Stimulated activated CD4-positive, alpha-beta T cell treated with anti-CD3 and anti-CD28 coated beads, Interleukin-15, amount 100 ng/mL, for 48 hours (primary cell): ENCODE data around the gene NT5C1B.

Experiments
- DNase-seq, 2 donors: peaks; one replicate each; pipeline ENCODE4 v3.0.0-alpha.2; 2020; ENCODE audit warnings: low read depth in 2 of 2

The NT5C1B gene

DNA sequence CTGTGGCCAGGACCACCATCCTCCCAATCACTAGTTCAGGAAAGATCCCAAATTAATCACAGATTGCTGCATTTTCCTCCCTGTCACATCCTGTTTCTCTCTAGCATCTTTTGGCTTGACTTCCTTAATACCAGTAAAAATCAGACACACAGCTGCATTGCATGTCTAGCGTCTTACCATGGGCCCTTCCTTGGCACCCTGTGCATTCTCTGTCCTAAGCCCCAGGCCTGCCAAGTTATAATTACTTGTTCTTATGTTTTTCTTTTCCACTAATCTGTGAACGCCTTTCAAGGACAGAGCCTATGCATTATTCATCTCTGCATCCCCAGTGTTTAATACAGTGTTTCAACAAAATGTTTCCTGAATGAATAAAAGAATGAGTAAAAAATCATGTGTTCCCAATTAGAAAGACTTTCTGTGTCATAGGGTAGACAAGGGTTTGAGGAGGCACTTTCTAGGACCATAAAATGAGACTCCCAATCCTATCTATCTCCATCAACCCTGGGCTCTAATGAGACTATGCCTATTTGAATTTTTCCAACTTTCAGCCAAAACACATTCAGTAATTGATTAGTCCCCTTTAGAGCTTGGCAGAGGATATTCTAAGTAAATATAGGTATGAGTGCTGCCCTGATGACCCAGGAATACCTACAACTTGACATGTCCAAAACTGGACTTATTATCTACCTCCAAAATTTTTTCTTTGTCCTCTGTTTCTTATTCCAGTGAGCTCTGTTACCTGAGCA lies 10.3 kb upstream of the NT5C1B start:
- DNase-seq = no peak

DNA sequence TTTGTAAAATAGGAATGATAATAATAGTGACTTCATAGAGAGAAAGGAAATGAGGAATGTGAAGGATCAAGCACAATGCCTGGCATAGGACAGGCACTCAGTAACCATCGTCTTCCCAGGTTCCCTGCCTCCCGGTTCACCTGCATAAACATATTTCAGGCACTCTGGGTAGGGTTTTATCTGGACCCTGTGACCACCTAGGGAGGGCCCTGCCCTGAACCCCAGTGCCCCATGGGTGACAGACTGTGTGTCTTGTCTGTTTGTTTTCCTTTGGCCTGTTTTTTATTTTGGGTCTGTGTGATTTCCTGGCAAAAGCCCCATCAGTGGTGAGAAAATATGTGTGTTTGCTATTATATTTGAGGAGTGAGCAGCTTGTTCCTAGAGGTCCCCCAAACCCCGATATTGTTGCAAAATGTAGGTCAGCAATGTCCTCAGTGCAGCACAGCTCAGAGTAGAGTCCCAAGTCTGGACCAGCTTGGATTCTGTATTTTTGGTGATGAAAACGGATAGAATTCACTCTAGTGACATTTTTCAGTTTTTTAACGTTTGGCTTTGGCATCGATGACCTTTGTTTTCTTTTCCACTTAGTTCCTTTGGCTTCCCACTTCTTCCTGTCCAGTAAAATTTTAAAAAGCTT lies 9.6 kb upstream of the NT5C1B start:
- no peak for DNase-seq

DNA sequence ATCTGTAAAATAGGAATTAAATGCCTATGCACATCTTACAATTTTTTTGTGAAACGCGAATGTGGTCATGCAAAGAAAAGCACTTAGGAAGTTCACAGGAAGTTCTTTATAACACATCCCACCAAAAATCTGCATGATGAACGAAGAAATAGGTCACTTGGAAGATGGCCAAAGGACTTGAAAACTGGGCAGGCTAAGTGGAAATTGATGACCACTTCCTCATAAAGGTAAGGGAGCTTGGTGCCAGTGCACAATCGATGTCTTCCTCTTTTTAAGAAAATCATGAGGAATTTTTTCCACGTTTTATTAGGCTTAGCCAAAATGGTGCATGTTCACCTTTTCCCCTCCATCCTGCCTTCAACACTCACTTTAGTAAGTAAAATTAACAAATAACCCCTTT lies 8.2 kb upstream of the NT5C1B start:
- no peak for DNase-seq

DNA sequence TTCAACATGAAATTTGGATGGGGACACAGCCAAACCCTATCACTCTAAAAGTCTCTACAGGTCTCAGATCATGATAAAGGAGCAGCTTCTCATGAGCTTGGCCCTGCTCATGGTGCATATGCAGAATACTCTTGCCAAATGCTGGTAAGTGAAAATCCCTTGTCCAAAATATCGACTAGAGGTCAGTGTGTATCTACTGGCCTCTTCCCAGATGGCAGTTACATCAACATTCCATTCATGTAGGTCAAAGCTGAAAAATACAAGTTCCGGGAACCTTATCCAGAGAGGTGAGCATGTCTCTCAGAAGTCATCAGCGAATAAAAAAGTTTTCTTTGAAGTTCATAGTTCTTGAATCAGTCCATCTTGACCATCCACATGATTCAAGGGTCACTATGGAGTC lies 7.6 kb upstream of the NT5C1B start:
- no peak for DNase-seq

DNA sequence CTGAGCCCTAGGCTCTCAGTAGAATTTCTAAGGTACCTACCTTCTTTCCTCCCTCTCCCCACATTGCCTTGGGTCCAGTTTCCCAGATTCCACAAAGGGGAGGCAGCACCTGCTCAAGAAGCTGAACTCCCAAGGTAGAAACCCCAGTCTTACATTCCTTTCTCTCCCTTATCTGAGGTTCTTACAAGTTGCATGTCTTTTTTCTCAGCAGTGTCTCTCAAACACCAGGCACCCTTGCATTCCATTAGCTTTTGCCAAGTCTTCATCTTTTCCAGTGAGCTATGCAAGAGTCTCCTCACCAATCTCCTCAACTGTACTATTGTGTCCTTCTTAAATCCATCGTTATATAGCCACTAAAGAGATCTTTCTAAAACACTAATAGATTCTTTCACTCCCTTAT lies 4.1 kb upstream of the NT5C1B start:
- no peak for DNase-seq

DNA sequence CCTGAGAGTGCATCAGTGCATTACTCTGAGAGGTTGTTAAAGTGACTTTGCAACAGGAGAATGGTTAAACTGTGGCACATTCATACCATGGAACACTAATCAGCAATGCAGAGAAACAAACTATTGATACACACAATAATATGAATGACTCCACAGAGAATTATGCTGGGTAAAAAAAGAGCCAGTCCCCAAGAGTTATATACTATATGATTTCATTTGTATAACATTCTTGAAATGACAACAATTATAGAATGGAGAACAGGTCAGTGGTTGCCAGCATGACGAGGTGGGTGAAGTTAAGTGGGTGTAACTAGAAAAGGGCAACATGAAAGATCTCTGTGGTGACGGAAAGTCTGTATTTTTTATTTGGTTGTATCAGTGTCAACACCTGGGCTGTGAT lies 3.0 kb upstream of the NT5C1B start:
- no peak for DNase-seq

DNA sequence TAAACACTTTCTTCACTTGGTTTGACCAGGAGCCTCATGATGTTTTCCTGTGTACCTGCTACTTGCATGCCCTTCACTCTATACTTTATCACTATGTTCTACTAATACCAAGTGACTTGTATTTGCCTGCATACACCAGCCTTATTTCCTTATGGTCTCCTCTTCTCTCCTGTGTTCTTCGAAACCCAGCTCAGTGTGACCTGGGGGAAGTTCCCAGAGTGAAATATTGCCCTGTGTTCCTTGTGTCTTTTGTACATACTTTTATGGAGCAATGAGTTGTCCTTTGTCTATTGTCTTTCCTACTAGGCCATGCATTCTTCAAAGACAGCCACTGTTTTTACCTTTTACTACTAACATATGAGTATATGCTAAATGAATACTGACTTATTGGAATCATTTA lies 567 bp downstream of the NT5C1B start:
- DNase-seq = no peak

DNA sequence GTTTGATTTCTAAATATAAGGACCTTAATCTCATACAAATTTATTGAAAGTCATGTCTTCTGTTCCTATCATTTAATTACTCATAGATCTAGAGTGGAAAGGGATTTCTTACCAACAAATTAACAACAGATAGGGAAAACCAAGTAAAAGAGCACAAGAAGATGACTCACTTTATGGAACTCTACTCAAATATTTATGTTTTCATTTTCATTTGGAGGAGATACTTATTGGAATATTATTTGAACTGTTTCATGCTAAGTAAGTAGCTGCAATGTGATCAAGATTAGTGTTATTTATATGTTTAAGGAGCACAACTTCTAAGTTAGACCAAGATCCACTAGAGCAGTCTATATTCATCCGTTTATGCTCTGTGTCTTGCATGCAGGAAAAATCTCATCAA lies 1.3 kb downstream of the NT5C1B start:
- DNase-seq = no peak

DNA sequence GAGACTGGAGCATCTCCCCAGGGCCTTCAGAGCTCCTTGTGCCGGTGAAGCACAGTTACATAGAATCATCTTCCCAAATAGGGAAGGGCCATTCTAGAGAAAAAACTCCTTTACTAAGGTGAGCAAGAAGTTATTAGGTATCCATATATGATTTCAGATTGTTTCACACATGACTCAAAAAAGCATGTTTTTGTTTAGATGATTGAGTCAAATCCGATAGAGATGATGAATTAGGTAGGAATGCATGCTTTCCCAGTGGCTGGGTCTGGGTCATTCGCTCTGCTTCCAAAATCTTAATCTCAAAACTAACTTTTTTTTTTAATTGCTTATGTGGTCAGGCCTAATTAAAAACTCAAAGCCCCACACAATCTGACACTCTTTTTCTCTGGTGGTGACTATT lies 3.8 kb downstream of the NT5C1B start:
- DNase-seq = no peak

DNA sequence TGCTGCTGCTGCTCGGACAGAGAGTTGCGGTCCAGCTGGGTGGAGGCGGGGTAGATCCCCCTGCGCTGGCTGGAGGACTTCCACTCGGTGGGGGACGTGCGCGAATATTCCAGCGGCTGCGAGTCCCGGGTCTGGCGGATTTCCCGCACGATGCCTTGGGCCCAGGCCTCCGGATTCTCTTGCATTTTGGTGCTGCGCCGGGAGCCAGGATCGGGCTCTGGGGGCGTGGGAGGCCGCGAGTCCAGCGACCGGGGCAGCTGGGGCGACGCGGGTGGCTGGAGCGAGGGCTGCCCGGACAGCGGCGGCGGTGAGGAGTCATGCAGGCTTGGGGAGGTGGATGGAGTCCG lies 4.8 kb downstream of the NT5C1B start:
- no peak for DNase-seq

DNA sequence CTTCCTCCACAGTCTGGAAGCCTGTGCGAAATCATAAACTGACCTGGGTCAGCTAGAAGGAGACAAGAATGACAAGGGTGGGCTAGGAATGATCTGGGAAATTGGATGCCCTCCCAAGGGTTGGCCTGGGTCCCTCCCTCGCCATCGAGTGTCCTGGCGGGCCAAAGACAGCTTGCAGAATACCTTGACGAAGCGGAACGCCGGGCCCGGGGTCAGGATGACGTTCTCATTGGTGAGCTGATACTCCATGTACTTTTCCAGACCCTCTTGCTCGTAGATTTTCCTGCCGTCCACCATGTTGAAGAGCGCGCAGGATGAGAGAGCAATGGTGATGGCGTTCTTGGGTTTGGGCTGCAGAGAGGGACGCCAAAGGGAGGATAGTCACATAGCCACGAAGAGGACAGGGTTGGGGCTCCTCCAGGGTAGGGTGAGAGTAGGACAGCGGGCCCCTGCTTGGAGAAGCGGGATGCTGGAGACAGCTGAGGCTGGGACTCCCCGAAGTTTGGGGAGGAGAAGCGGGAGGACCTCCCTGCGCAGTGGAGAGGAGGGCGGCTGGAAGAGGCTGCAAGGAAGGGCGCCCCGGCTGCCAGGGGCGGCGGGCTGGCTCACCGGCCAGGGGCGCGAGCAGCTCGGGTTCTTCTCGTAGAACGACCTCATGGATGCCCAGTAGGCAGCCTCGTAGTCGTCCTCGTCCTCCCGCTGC lies 5.3 kb downstream of the NT5C1B start:
- no peak for DNase-seq

DNA sequence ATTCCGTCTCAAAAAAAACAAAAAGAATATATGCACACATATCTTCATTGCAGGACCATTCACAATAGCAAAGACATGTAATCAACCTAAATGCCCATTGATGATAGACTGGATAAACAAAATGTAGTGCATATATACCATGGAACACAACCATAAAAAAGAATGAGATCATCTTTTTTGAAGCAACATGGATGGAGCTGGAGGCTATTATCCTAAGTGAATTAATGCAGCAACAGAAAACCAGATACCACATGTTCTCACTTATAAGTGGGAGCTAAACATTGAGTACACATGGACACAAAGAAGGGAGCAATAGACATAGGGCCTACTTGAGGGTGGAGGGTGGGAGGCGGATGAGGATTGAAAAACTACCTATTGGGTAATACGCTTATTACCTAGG lies 8.8 kb downstream of the NT5C1B start:
- DNase-seq = no peak

DNA sequence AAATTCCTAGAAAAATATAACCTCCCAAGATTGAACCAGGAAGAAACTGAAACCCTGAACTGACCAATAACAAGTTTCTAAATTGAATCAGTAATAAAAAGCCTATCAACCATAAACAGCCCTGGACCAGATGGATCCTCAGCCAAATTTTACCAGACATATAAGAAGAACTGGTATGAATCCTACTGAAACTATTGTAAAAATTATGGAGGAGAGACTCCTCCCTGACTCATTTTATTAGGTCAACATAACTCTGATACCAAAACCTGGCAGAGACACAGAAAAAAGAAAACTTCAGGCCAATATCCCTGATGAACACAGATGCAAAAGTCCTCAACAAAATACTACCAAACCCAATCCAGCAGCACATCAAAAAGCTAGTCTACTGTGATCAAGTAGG lies 11.3 kb downstream of the NT5C1B start:
- no peak for DNase-seq

DNA sequence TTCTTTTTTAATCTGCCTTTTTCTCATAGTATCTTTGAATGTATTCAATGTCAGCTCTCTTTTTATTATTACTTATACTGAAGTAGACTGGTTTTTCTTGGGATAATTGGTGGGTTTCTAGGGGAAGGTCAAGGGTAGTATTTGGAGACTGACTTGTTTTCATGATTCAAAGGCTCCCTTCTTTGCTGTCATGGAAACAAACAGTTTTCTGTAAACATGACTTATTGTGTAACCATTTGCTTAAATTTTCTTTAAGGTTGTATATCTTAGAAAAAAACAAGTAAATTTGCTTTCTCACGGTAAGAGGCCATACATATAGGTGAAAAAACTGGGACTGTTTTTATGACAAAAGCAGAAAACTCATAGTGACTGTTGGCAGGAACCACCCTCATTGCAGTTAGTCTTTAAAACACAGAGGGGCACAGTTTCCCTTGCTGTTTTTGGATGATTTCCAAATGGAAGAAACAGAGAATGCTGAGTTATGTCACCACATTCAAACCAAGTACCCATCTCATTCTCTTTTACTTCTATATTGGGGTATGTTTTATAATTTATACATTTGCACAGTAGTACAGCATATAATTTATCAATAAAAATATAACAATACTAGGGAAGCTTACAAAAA lies 23.1 kb downstream of the NT5C1B start:
- DNase-seq = no peak

DNA sequence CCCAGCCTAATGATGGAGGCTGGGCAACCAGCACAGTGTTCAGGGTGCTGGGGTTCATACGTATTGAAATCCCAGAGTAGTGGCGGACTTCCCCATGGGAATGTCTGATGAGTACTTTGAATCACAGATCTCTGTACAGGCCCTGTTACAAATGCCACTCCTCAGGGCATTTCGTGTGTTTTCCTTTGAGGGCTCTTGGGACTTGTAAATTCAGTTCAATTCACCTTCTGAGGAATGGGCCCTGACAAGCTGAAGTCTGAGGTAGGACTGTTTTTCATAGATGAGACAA lies 28.6 kb downstream of the NT5C1B start:
- DNase-seq = no peak

DNA sequence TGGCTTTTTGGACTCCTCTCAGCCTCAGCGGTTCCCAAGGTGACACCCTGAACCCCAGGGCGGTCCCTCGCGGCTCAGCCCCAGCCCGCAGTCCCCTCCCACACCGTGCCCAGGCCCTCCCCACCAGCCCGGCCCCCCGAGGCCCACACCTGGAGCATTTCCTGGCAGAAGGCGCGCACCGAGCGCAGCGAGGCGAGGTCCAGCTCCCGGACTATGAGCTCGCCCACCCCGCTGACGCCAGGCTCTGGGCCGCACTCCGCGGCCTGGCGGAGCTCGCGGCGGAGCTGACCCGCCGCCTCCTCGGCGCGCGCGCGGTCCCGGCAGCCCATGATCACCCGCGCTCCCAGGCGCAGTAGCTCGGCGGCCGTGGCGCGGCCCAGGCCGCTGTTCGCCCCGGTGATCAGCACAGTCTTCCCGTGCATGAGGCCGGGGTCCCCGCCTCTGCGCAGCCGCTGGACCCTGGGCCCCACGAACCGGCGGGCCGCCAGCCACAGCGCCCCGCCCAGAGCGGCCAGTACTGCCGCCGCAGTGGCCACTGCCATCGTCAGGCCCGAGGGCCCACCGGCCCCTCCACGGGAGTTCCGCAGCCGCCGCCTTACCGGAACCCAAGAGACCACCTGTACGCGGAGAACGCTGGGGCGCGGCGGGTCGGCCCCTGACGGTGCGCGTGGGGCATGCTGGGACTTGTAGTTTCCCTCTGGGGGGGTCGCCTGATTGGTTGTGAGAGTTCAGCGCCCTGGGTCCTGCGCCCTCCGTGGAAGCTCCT lies 29.2 kb downstream of the NT5C1B start, which contains the start of gene RDH14:
Gene RDH14 (minus strand): TSS at position 623 of the 766 bp plus-strand sequence. CDS start 81 bp downstream, at position 542.
- peak; percentile 79 to 86 for DNase-seq

DNA sequence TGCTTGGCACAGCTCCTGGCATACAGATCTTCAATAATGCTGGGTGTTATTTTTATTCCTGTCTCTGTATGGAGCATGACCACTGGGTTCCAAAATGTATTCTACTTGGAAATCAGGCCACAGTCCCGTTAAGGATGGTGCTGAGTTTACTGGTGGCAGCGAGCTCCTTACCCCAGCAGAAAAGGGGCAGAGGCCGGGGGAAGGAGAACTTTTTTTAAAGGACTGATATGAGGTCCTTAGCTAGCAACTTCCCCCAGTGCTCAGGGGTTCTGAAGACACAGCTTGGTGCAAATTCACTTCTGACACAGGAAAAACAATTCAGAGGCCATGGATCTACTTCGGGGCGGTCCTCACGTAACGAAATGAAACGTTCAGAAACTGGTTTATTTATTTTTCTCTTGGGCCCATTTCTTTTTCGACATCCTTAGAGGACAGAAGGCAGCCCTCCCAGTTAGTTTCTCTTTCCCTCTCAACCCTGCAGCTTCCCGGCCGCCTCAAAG lies 29.8 kb downstream of the NT5C1B start:
- no peak for DNase-seq

DNA sequence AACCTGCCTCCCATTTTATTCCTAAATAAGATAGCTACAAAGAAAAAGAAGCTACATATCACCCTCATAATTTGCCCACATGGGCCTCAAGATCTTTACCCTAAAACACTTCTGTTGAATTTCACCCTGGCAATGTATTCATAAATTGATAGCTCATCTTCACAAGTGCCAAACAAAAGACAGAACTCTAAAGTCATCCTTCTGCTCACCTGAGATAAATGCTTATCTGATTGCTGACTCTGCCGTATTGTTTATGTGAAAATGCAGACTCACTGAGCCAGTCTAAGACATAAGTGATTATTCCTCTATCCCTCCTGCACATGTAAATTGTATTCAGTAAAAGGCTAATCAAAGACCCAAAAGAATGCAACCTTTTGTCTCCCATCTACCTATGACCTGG lies 30.9 kb downstream of the NT5C1B start:
- DNase-seq = no peak

DNA sequence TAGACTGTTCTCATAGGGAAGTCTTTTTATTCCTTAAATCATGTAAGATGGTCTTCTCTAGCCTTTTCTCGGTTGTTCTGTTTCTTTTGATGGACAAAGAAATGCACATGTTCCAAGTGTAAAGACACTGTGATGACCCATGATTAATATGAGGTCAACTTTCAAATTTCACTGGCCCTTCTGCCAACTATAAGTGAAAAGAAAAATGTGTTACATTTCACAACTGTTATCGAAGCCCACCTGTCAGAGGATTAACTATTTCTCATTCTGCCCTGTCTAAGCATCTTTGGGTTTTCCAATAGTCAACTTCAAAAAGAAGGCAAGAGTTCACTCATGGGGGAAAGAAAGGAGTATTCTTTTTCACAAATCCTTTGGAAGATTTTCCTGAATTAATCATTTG lies 32.2 kb downstream of the NT5C1B start:
- DNase-seq = no peak

DNA sequence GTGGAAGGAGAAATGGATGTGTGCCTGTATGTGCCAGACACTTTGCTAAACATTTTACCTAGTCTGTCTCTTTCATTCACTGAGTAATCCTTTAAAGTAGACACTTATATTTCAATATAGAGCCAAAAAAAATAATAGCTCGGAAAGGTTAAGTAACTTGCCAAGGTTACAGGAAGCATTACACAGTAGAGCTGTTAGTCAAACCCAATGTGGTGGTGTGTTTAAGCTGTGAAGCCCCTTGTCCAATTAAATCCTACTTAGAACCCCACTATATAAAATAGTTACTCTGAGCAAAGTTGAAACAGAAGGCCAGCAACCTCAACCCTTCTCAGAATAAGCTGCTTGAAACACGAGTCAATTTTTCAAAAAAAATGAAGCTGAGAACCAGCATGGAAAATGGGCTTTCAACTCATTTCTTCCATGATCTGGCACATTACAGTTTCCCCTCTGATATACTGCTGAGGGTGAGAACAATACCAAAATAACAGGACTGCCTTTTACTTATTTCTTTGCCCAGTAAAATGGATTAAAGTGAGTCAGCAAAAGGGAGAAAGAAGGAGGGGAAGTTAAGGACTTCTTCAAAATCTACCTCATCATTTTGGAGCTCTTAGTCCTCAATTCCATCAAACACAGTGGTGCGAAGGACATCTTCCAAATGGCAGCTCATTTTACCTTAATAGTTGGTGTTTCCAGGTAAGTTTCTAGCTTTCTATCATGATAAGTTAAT lies 36.9 kb downstream of the NT5C1B start:
- DNase-seq = no peak

DNA sequence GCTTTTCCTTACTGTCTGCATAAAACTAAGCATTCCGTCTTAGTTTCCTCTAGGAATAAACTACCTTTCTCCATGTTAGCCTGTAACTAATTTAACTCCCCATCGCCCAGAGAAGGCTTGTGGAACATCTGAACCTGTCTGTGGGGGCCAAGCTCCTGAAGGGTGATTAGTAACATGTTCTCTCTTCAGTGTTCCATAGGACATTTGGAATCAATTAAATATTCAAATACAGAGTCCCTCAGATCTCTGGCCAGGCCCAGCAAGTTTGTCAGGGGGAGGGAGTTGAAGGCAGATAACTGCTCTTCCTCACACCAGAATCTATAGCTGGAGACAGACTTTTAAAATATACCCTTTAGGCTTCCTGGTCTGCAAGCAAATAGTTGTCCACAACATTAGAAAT lies 37.7 kb downstream of the NT5C1B start:
- DNase-seq = no peak
